PC-3 (cell line): ENCODE results near the gene MPP2. TPM values are rescaled to one million over a fixed set of nuclear protein-coding genes. Genes with fewer than 3 reads are reported as not detected.
"Not testable (repeated sequence)": the region's sequence is repeated elsewhere in the genome, so short reads cannot be mapped to it uniquely, and the experiment has no call there.

Experiments
- ATAC-seq: fragments of 200-7000 bp; cut with Tn5 transposase; 2 replicates; pipeline ENCODE4 v1.9.1; 2020; ENCODE audit warnings: mild to moderate bottlenecking, moderate library complexity
- BruUV-seq: library from RNA; stranded (reverse); fragments of 400-500 nt; replicated peaks from 2 replicates; lab custom pipeline; 2021; lab: Mats Ljungman, UMichigan
- CTCF ChIA-PET: fragments of 300-600 bp; sonication (Branson Sonifier 250); formaldehyde crosslinking; loops from one replicate; lab custom pipeline; 2022; ENCODE audit warnings: antibody characterized with exemption; lab: Charles Lee
- POLR2A ChIA-PET: fragments of 300-600 bp; sonication (Branson Sonifier 250); formaldehyde crosslinking; loops from one replicate; lab custom pipeline; 2022; ENCODE audit warnings: antibody characterized with exemption; ENCODE audit not compliant: unreplicated experiment; lab: Charles Lee
- DNase-seq: peaks from one replicate; pipeline ENCODE4 v3.0.0-alpha.2; 2015
- H2AFZ ChIP-seq: fragments of 300-600 bp; sonication (generic); 2 replicates; pipeline ENCODE4 v1.6.0; 2016; ENCODE audit warnings: antibody characterized with exemption, low read length
- H3F3A ChIP-seq: fragments of 300-600 bp; sonication (generic); one replicate; pipeline ENCODE4 v1.6.0; 2017; ENCODE audit warnings: antibody characterized with exemption, low read length, control low read depth, mild to moderate bottlenecking; ENCODE audit not compliant: unreplicated experiment
- H3K27ac ChIP-seq: fragments of 300-600 bp; sonication (generic); 2 replicates; pipeline ENCODE4 v1.5.1; 2016; ENCODE audit warnings: mild to moderate bottlenecking, low read length
- H3K27me3 ChIP-seq: fragments of 300-600 bp; sonication (generic); 2 replicates; pipeline ENCODE4 v1.6.1; 2016; ENCODE audit warnings: low read length, mixed read lengths
- H3K36me3 ChIP-seq: fragments of 300-600 bp; sonication (generic); 2 replicates; pipeline ENCODE4 v1.6.1; 2016; ENCODE audit warnings: low read depth, mixed run types, low read length, mixed read lengths
- H3K4me1 ChIP-seq: fragments of 300-600 bp; sonication (generic); 2 replicates; pipeline ENCODE4 v1.5.1; 2016; ENCODE audit warnings: low read length; ENCODE audit not compliant: insufficient read depth
- H3K4me2 ChIP-seq: fragments of 300-600 bp; sonication (generic); 2 replicates; pipeline ENCODE4 v1.6.0; 2016; ENCODE audit warnings: low read length
- H3K4me3 ChIP-seq: fragments of 300-600 bp; sonication (generic); 2 replicates; pipeline ENCODE4 v1.5.1; 2016; ENCODE audit warnings: mild to moderate bottlenecking, low read length, mixed read lengths
- H3K79me2 ChIP-seq: fragments of 300-600 bp; sonication (generic); 2 replicates; pipeline ENCODE4 v1.6.1; 2017; ENCODE audit warnings: low read length, mixed read lengths
- H3K9ac ChIP-seq: fragments of 300-600 bp; sonication (generic); 2 replicates; pipeline ENCODE4 v1.6.0; 2016; ENCODE audit warnings: mild to moderate bottlenecking, low read length
- H3K9me2 ChIP-seq: fragments of 300-600 bp; sonication (generic); replicated peaks from 2 replicates; pipeline ENCODE4 v1.6.1; 2016; ENCODE audit warnings: mixed run types, low read length, mixed read lengths
- H3K9me3 ChIP-seq: fragments of 300-600 bp; sonication (generic); 2 replicates; pipeline ENCODE4 v1.6.1; 2016; ENCODE audit warnings: low read length, mixed read lengths
- H4K20me1 ChIP-seq: fragments of 300-600 bp; sonication (generic); 2 replicates; pipeline ENCODE4 v1.6.1; 2016; ENCODE audit warnings: low read length, mixed read lengths
- CTCF ChIP-seq: fragments of 300-600 bp; sonication (generic); conservative IDR thresholded peaks from 2 replicates; pipeline ENCODE4 v1.5.1; 2017; ENCODE audit warnings: antibody characterized with exemption, low read depth, mild to moderate bottlenecking, low read length
- EZH2 ChIP-seq: fragments of 300-600 bp; sonication (generic); IDR thresholded peaks from one replicate; pipeline ENCODE4 v1.6.1; 2017; ENCODE audit warnings: antibody characterized with exemption, mild to moderate bottlenecking, low read length; ENCODE audit not compliant: unreplicated experiment
- EZH2phosphoT487 ChIP-seq: fragments of 300-600 bp; sonication (generic); IDR thresholded peaks from 2 replicates; pipeline ENCODE4 v1.6.1; 2018; ENCODE audit warnings: mild to moderate bottlenecking, antibody characterized with exemption, low read length, borderline replicate concordance
- intact Hi-C: fragments of 100-400 bp; cut with micrococcal nuclease; formaldehyde crosslinking; loops from 2 replicates; pipeline ENCODE4 v1.9.0; 2023
- total RNA-seq: library from RNA; depleted of rRNA; stranded (reverse); fragments of >200 nt; gene quantifications from 2 replicates; pipeline ENCODE4 v1.2.3, GENCODE V29; 2014

Gene MPP2
- total RNA-seq, 1 experiment from 2014 or later: 8.2 TPM

GRCh38 chr17:43842975-43843325, 64.4 kb downstream of the MPP2 start:
- ChIA-PET POLR2A (no interaction called here), CTCF (interaction anchor here (0.6 to 0.7 kb wide), 2 partner anchors 53 to 64 kb away, joined by 4 to 5 read pairs; partner anchors contain the start of gene DUSP3)
- Histone ChIP-seq H3K27me3 (no peaks in the 10 kb centered on the region), H3K4me3 (peak overlapping the region; percentile 32), H3K9ac (no peak overlapping the region), H3K4me2 (peak overlapping the region; percentile 60), H3K79me2 (no peaks in the 10 kb centered on the region), H3K9me3 (no peaks in the 10 kb centered on the region), H4K20me1 (no peaks in the 10 kb centered on the region), H3K4me1 (peaks cover 38% of the 10 kb centered on the region), H3K9me2 (no peaks in the 10 kb centered on the region), H3K27ac (no peak overlapping the region), H3K36me3 (no peaks in the 10 kb centered on the region), H2AFZ (peak overlapping the region; percentile 53; the same call in 1 of the 2 replicates), H3F3A (peaks cover 4% of the 10 kb centered on the region)
- TF ChIP-seq EZH2 (no peak), CTCF (no peak), EZH2phosphoT487 (no peak)
- no TSS peak for BruUV-seq
- ATAC-seq (no peak), DNase-seq (no peak)
- intact Hi-C loops: no loop called here

- Histone ChIP-seq H3K4me1 (peaks cover 38% of the 10 kb centered on the region), H2AFZ (peak overlapping the region; percentile 62), H3K4me3 (peak overlapping the region; percentile 55), H3K4me2 (peak overlapping the region; percentile 69)
- ChIA-PET POLR2A (interaction anchor here (0.6 to 0.7 kb wide), 3 partner anchors 64 to 482 kb away, joined by 3 read pairs; no protein-coding TSS in a partner anchor), CTCF (interaction anchor here (0.6 kb wide), 1 partner anchor 24 kb away, joined by 3 read pairs; no protein-coding TSS in a partner anchor)
- H3K9me3 ChIP-seq, H4K20me1 ChIP-seq, H3K36me3 ChIP-seq, H3K27ac ChIP-seq, H3K27me3 ChIP-seq, BruUV-seq, intact Hi-C loops, H3K9me2 ChIP-seq, H3K79me2 ChIP-seq, H3F3A ChIP-seq, H3K9ac ChIP-seq: not testable (repeated sequence)
- DNase-seq (peak; percentile 80), ATAC-seq (peak; percentile 67)
Observed at GRCh38 chr17:43842091-43842974, 65.0 kb downstream of the MPP2 start.

GRCh38 chr17:43841282-43841681, 66.1 kb downstream of the MPP2 start:
- Histone ChIP-seq H3K9me3 (no peaks in the 10 kb centered on the region), H3K4me1 (peaks cover 38% of the 10 kb centered on the region), H2AFZ (no peak overlapping the region), H4K20me1 (no peaks in the 10 kb centered on the region), H3K36me3 (no peaks in the 10 kb centered on the region), H3K4me2 (peak overlapping the region; percentile 69), H3K27ac (no peak overlapping the region), H3K79me2 (no peaks in the 10 kb centered on the region), H3K9ac (no peak overlapping the region), H3K27me3 (no peaks in the 10 kb centered on the region), H3K9me2 (no peaks in the 10 kb centered on the region), H3K4me3 (no peak overlapping the region), H3F3A (peaks cover 4% of the 10 kb centered on the region)
- no TSS peak for BruUV-seq
- CTCF ChIA-PET: no interaction called here
- POLR2A ChIA-PET: no interaction called here
- DNase-seq: no peak
- intact Hi-C loops: no loop called here
- no peak for TF ChIP-seq CTCF
- TF ChIP-seq EZH2: no peak
- TF ChIP-seq EZH2phosphoT487: no peak
- no peak for ATAC-seq
